HUES64 (cell line): ENCODE data around the gene FCRL3.

Experiments
- H3K27ac ChIP-seq: 2 replicates; pipeline ENCODE4 v1.7.0; 2013; ENCODE audit warnings: low read depth, low read length, inconsistent platforms
- H3K27me3 ChIP-seq: 2 replicates; pipeline ENCODE4 v1.6.1; 2013; ENCODE audit warnings: mild to moderate bottlenecking, low read length; ENCODE audit not compliant: insufficient read depth
- H3K36me3 ChIP-seq: 2 replicates; pipeline ENCODE4 v1.6.1; 2013; ENCODE audit warnings: mild to moderate bottlenecking, low read length; ENCODE audit not compliant: insufficient read depth
- H3K4me1 ChIP-seq: 2 replicates; pipeline ENCODE4 v1.6.1; 2013; ENCODE audit warnings: mild to moderate bottlenecking, low read length, moderate library complexity; ENCODE audit not compliant: insufficient read depth
- H3K4me3 ChIP-seq: 2 replicates; pipeline ENCODE4 v1.5.1; 2013; ENCODE audit warnings: mild to moderate bottlenecking, low read length, moderate library complexity
- H3K9ac ChIP-seq: 2 replicates; pipeline ENCODE4 v1.6.1; 2013; ENCODE audit warnings: mild to moderate bottlenecking, low read depth, low read length
- H3K9me3 ChIP-seq: 2 replicates; pipeline ENCODE4 v1.6.1; 2013; ENCODE audit warnings: low read depth, low read length; ENCODE audit not compliant: insufficient read depth
- WGBS: fragments of 150-250, 120-280 bp; methylation state at CpG from one replicate; pipeline ENCODE4 v1.1.7; 2013; ENCODE audit warnings: missing lambda C conversion rate; 5-methylcytosine and 5-hydroxymethylcytosine counted together

The FCRL3 gene

DNA sequence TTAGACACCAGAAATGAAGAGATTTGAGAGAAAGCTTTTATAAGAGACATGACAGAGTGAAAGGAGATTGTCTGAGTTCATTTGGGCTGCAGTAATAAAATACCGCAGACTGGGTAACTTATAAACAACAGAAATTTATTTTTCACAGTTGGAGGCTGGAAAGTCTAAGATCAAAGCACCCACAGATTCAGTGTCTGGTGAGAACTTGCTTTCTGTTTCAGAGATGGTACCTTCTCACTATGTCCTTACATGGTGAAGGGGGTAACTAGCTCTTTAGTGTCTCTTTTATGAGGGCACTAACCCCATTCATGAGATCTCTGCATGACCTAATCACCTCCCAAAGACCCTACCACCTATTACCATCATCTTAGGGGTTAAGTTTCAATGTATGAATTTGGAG lies 71.8 kb downstream of the FCRL3 start:
- Histone ChIP-seq H3K9ac (no peak overlapping the region), H3K4me3 (no peak overlapping the region), H3K27me3 (no peaks in the 10 kb centered on the region), H3K4me1 (no peaks in the 10 kb centered on the region), H3K36me3 (no peaks in the 10 kb centered on the region), H3K9me3 (no peaks in the 10 kb centered on the region), H3K27ac (no peak overlapping the region)
- whole genome bisulfite sequencing = 100% methylated on average over 1 of the region's 1 CpG
